Measurements from ENCODE around the gene ZNF284. TPM values are rescaled to one million over a fixed set of nuclear protein-coding genes. Genes with fewer than 3 reads are reported as not detected.

The ZNF284 gene
- total RNA-seq, 3 donors from 2014 or later (not counting 1 experiment from before 2014, with no cell fraction given): 3.2 to 4.6 (median 3.8) TPM

- TF ChIP-seq CTCF (IDR thresholded peaks at IDR 0.05): no peak
- WGBS (ENCODE audit: insufficient coverage): 96% methylated on average over 6 of the region's 6 CpGs
- no peak overlapping the region for H3K27ac ChIP-seq (ENCODE audit: low read length)
- DNase-seq (no peak), ATAC-seq (no peak)
- peaks cover 6 to 19% of the 10 kb centered on the region in 2 donors for H3K27me3 Mint-ChIP-seq (ENCODE audit: low read depth in 2 of 2)
- no peak overlapping the region for H3K27ac Mint-ChIP-seq
- H3K4me3 Mint-ChIP-seq: peak overlapping the region; percentile 37
- intact Hi-C loops (cut with micrococcal nuclease): no loop called here
- peaks cover 35% of the 10 kb centered on the region for H3K36me3 ChIP-seq (ENCODE audit: control insufficient read depth, insufficient read depth, low read length)
- peaks cover 13% of the 10 kb centered on the region for H3K4me1 ChIP-seq (ENCODE audit: control insufficient read depth, insufficient read depth, low read length)
- peaks cover 45% of the 10 kb centered on the region for H3K36me3 Mint-ChIP-seq
- H3K4me3 ChIP-seq (ENCODE audit: low read length): no peak overlapping the region
- no peaks in the 10 kb centered on the region for H3K27me3 ChIP-seq (ENCODE audit: control insufficient read depth, insufficient read depth, low read length)
- H3K9me3 Mint-ChIP-seq: peaks cover 12 to 18% of the 10 kb centered on the region in 2 donors
- H3K4me1 Mint-ChIP-seq: peaks cover 24 to 28% of the 10 kb centered on the region in 2 donors
- H3K9me3 ChIP-seq (ENCODE audit: control insufficient read depth, insufficient read depth, low read length): peaks cover 11% of the 10 kb centered on the region
These were observed 45.3 kb upstream of the ZNF284 start for GRCh38 chr19:44026622-44027021.

- no peak for TF ChIP-seq CTCF (IDR thresholded peaks at IDR 0.05)
- Mint-ChIP-seq H3K4me1 (peaks cover 0 to 8% of the 10 kb centered on the region in 2 donors), H3K27ac (no peak overlapping the region), H3K4me3 (no peak overlapping the region), H3K36me3 (peaks cover 86% of the 10 kb centered on the region), H3K27me3 (ENCODE audit: low read depth in 2 of 2) (no peaks in the 10 kb centered on the region), H3K9me3 (peaks cover 23 to 45% of the 10 kb centered on the region in 2 donors)
- Histone ChIP-seq H3K27ac (ENCODE audit: low read length) (no peak overlapping the region), H3K27me3 (ENCODE audit: control insufficient read depth, insufficient read depth, low read length) (no peaks in the 10 kb centered on the region), H3K36me3 (ENCODE audit: control insufficient read depth, insufficient read depth, low read length) (peaks cover 39% of the 10 kb centered on the region), H3K4me3 (ENCODE audit: low read length) (no peak overlapping the region), H3K9me3 (ENCODE audit: control insufficient read depth, insufficient read depth, low read length) (peaks cover 56% of the 10 kb centered on the region), H3K4me1 (ENCODE audit: control insufficient read depth, insufficient read depth, low read length) (no peaks in the 10 kb centered on the region)
- DNase-seq (no peak), ATAC-seq (no peak)
- intact Hi-C loops (cut with micrococcal nuclease): no loop called here
- 77% methylated on average over 1 of the region's 1 CpG for WGBS (ENCODE audit: insufficient coverage)
These were observed 39.9 kb upstream of the ZNF284 start for GRCh38 chr19:44032001-44032610.

GRCh38 chr19:44042147-44042546, 29.8 kb upstream of the ZNF284 start:
- no peak for TF ChIP-seq CTCF (IDR thresholded peaks at IDR 0.05)
- intact Hi-C loops (cut with micrococcal nuclease): no loop called here

More at GRCh38 chr19:44042147-44042546, 29.8 kb upstream of the ZNF284 start:
- Histone ChIP-seq H3K36me3 (ENCODE audit: control insufficient read depth, insufficient read depth, low read length) (no peaks in the 10 kb centered on the region), H3K9me3 (ENCODE audit: control insufficient read depth, insufficient read depth, low read length) (peaks cover 3% of the 10 kb centered on the region), H3K27ac (ENCODE audit: low read length) (no peak overlapping the region), H3K4me3 (ENCODE audit: low read length) (no peak overlapping the region), H3K4me1 (ENCODE audit: control insufficient read depth, insufficient read depth, low read length) (no peaks in the 10 kb centered on the region), H3K27me3 (ENCODE audit: control insufficient read depth, insufficient read depth, low read length) (peaks cover 4% of the 10 kb centered on the region)
- Mint-ChIP-seq H3K27me3 (ENCODE audit: low read depth in 2 of 2) (peaks cover 31 to 47% of the 10 kb centered on the region in 2 donors), H3K27ac (no peak overlapping the region), H3K4me3 (no peak overlapping the region), H3K4me1 (no peaks in the 10 kb centered on the region), H3K36me3 (peaks cover 29% of the 10 kb centered on the region), H3K9me3 (peaks cover 14 to 19% of the 10 kb centered on the region in 2 donors)
- DNase-seq (no peak), ATAC-seq (no peak)
- 100% methylated on average over 2 of the region's 2 CpGs for WGBS (ENCODE audit: insufficient coverage)

All from natural killer cell (primary cell).